GM12864 (cell line): ENCODE measurements around the gene GPR150.

Source experiments
- DNase-seq: peaks from one replicate; pipeline ENCODE4 v3.0.0-alpha.2; 2011; ENCODE audit warnings: low read depth
- H3K4me3 ChIP-seq: 2 replicates; pipeline ENCODE4 v1.5.1; 2011; ENCODE audit warnings: mild to moderate bottlenecking, low read depth, low read length, control low read depth
- CTCF ChIP-seq: IDR thresholded peaks from 2 replicates; pipeline ENCODE4 v1.5.1; 2011; ENCODE audit warnings: low read depth, mild to moderate bottlenecking, moderate library complexity, low read length, control low read depth, inconsistent platforms; ENCODE audit errors: missing control alignments

Gene GPR150

DNA sequence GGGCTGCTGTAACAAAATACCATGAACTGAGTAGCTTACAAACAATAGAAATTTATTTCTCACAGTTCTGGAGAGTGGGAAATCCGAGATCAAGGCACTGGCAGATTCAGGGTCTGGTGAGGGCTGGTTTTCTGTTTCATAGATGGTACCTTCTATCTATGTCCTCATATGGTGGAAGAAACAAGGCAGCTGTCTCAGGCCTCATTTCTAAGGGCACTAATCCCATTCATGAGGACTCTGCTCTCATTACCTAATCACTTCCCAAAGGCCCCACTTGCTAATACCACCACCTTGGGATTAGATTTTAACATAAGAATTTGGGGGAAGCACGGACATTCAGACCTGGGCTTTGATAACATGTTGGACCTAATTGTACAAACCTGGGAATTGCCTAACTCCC is 40.2 kb downstream of the GPR150 start:
- no peak for TF ChIP-seq CTCF
- H3K4me3 ChIP-seq, result no peak overlapping the region
- DNase-seq, result no peak

GRCh38 chr5:95662946-95663345 is 43.1 kb downstream of the GPR150 start:
- no peak for TF ChIP-seq CTCF
- no peak for DNase-seq
- no peak overlapping the region for H3K4me3 ChIP-seq

- TF ChIP-seq CTCF, result peak; percentile 69
- no peak overlapping the region for H3K4me3 ChIP-seq
- DNase-seq, result no peak
Observed at GRCh38 chr5:95664204-95664786, 44.4 kb downstream of the GPR150 start.

- DNase-seq, result no peak
- H3K4me3 ChIP-seq, result no peak overlapping the region
- TF ChIP-seq CTCF, result no peak
Observed at GRCh38 chr5:95667061-95667618, 47.3 kb downstream of the GPR150 start.

GRCh38 chr5:95667678-95668077 is 47.8 kb downstream of the GPR150 start:
- no peak overlapping the region for H3K4me3 ChIP-seq
- no peak for DNase-seq
- no peak for TF ChIP-seq CTCF

DNA sequence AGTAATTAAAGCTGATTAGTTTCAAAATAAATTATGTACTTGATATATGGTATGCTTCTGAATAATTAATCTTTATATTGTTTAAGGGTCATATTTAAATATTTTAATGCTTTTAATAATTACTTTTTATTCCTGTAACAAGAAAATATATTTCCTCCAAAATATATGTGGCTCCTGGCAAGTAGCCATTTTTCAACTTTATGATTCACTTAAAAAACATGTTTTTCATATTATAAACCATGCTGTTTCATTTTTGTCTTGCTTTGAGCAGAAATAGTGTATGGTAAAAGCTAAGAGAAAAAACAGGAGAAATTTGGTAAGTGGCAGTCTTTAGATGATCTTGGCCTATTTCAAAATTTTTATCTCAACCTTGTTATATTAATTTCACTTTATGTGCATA is 48.3 kb downstream of the GPR150 start:
- no peak for TF ChIP-seq CTCF

DNA sequence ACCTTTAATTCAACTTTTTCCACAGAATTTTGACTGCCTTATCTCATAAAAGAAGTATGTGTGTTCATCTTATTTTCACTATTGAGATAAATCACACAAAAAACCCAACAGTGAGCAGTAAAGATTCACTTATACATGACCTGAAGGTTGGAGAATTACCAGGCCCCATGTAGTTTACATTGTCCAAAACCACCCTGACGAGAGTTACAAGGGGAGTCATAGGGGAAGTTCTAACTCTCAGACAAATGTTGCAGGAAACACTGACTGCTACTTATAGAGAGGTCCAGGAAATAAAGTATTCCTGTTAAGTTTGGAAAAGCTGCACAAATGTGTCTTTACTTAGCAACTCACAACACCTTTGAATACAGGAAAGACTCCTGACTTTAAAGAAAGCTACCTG is 48.8 kb downstream of the GPR150 start:
- H3K4me3 ChIP-seq, result no peak overlapping the region
- DNase-seq, result no peak
- no peak for TF ChIP-seq CTCF

More for the DNA sequence above, 48.3 kb downstream of the GPR150 start:
- no peak for DNase-seq
- no peak overlapping the region for H3K4me3 ChIP-seq
